HG03196 (cell line): ENCODE measurements around the gene UBE2H.
"Not testable (repeated sequence)": the region's sequence is repeated elsewhere in the genome, so short reads cannot be mapped to it uniquely, and the experiment has no call there.

Source experiments
- ATAC-seq: cut with Tn5 transposase; IDR thresholded peaks from one replicate; pipeline ENCODE4 v1.9.1; 2021; ENCODE audit not compliant: unreplicated experiment

The UBE2H gene

DNA sequence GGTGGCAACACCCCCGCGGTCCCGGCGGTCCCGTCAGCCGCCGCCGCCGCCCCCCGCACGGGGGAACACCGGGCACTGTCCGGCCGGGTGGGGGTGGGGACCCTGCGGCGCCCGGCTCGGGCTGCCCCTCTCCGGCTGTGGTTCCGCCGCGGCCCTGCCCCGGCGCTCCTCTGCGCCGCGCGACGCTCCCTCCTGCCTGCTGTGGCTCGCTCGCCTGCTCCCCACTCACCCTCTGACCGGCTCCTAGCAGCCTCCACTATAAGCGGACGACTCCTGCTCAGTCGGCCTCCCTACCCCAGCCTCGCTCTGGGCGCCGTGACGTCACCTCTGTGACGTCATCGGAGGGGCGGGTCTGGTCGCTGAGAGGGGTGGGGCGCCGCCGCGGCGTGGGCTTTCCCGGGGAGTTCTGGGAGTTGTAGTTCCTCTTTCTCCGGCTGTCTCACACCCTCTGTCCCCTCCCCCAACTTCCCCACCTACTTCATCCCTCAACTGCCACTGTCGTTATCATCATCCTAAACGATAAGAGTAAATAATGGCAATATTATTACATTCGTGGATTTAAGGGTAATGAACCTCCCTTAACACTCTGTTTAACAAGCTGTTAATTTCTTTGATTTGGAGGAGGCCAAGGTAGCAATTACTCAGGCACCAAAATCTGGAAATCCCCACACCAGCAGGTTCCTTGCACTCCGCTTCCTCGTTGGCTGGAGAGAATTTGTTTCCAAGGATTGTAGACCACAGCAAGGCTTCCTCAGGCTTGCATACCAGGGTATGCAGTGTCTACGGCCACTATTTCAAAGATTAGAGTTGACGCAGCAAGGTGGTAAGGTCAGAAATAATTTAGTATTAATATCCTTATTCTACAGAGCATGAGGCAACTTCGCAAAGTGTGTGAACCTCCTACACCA, at the start of gene UBE2H:
Gene UBE2H, minus strand, starts transcription at position 308 of the 908 bp plus-strand sequence. CDS start 405 bp downstream, outside the sequence.
- peak; percentile 48 for ATAC-seq

DNA sequence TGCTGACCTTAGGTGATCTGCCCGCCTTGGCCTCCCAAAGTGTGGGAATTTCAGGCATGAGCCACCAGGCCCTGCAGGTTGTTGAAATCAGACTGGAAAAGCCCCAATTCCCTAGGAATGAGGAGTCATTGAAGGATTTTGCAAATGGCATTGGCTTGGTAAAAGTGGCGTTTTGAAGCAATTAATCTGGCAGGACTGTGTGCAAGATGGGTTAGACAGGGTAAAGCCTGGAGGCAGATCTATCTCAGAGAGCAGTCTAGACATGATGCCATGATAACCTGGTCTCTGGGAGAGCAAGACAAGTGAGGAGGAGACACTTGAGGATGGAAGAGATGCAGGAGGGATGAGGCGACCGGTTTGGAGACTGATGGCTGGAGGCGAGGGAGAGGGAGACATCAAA, 45.7 kb upstream of the UBE2H start:
- no peak for ATAC-seq

DNA sequence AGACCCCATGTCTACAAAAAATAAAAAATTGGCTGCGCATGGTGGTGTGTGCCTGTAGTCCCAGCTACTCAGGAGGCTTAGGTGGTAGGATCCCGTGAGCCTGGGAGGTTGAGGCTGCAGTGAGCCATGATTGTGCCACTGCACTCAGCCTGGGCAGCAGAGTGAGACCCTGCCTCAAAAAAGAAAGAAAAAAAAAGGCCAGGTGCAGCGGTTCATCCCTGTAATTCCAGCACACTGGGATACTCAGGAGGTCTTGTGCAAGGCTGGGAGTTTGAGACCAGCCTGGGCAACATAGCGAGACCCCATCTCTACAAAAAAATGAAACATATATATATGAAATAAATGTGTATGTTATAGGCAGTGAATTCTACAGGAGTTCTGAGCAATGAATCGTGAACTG, 44.5 kb upstream of the UBE2H start:
- no peak for ATAC-seq

DNA sequence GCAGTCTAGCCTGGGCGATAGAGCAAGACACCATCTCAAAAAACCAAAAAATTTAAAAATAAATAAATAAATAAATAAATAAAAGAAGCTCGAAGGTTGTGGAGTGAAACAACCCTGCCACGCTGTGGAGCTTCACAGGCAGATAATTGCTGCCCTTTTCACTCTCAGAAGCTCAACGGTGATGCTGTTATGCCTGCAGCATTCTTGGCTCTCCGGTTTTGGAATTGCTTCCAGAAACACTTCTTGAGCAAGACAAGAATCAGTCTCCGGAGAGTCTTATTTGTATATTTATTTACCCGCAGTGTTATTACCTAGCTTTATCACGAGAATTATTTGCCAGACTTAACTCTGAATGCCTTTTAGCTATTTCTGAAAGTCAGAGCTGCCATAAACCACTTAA, 40.5 kb upstream of the UBE2H start:
- no peak for ATAC-seq

DNA sequence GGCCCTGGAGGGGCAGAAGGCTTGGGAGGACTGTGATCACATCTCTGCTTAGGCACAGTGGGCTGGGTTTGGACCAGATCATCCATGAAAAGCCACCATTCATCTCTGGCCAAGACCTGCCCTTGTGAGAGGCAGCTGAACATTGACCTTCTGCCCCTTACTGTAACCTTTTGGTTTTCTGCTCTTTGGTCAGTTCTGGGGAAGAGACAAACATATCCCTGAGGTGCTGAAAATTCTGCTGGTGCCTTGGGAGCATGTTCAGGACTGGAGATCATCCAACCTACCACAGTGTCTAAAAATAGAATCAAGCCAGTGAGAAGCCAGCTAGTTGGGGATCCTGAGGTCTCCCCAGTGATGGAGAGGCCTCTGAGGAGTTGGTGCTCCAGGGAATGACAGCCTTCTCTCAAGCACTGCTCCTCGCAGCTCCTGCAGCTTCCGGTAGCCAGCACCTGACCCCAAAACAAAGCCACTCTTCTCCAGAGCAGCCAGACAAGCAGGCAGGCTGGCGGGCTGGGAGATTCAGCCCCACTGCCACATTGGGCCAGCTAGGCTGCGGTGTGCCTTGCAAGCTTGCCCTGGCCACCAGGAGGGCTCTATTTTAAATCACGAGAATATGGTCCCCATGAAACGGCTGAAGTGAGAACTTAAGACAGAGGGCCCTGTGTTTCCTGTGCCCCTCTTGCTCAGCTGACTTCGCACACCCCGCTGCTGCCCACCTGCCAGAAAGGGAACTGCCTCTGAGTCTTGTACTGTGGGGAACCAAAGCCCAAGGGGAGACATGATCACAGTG, 37.8 kb upstream of the UBE2H start:
- ATAC-seq = no peak

DNA sequence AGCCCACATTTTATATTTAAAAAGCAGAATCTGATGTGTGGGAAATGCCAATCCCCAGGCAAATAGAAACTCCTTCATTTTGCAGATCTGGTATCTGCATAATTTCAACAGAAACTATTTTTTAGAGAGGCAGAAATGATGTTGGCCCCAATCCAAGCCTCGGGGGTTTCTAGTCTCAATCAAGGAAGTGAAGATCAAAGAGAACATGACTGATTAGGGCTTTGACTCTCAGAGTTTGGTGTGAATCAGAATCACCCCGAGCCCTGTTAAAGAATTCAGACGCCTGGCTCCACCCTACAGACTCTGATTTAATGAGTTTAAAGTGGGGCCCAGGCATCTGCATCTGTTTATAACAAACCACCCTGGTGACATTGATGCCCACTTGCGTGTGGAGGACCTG, 36.7 kb upstream of the UBE2H start:
- no peak for ATAC-seq

DNA sequence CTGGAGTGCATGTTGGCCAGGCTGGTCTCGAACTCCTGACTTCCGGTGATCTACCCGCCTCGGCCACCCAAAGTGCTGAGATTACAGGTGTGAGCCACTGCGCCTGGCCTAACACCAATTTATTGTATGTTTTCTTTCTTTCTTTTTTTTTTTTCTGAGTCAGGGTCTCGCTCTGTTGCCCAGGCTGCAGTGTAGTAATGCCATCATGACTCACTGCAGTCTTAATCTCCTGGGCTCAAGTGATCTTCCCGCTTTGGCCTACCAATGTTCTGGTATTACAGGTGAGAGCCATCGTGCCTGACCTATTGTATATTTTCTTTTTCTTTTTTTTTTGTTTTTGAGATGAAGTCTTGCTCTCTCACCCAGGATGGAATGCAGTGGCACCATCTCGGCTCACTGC, 33.8 kb upstream of the UBE2H start:
- no peak for ATAC-seq

DNA sequence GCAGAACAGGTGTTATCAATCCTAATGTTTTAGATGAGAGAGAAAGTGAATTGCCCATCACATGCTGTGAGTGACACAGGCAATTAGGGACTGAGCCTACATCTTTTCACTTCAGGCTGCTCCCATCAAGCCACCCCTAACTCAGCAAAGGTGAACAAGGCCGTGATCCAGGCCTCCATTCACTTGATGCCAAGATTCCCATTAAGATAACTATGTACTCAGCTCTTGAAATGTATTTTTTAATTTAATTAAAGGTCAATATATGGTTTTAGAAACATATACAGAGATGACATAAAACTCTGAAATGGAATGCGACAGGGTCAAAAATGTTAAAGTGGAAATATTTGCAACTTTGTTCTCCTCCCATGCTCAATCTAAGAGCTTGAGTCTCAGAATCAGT, 27.9 kb upstream of the UBE2H start:
- no peak for ATAC-seq

DNA sequence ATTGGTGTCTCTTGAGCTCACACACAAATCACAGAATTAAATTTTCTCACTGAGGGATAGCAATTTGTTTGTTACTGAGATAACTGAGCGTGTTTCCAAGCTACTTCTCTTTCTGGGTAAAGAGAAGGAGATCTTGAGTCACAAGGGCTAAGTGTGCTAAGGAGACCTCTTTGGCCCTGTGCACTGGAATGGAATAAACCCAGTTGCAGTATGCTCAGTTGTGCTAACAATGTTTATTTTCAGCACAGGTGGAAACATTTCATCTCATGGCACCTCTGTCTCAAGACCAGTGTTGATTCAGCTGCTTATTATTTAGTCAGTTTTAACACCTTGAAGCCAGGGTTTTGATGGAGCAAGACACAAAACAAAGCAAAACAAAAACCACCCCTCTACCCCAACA, 22.5 kb upstream of the UBE2H start:
- ATAC-seq = no peak

DNA sequence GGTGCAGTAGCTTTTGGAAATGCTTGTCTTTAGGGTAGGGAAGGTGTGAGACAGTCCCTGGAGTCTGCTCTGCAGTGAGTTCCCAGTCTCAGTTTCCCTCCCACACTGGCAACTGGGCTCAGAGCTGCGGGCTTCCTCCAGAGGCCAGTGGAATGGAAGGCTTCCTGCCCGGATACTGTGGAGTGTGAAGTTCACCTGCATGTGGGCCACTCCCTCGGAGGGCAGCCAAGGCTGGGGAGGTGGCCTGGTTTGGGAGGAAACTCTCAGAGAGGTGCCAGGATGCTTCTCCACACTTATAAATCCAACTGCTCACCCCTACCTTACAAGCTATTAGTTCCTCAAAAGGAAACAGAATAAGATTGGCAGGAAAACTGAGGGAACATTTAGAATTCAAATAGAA, 18.1 kb upstream of the UBE2H start:
- no peak for ATAC-seq

DNA sequence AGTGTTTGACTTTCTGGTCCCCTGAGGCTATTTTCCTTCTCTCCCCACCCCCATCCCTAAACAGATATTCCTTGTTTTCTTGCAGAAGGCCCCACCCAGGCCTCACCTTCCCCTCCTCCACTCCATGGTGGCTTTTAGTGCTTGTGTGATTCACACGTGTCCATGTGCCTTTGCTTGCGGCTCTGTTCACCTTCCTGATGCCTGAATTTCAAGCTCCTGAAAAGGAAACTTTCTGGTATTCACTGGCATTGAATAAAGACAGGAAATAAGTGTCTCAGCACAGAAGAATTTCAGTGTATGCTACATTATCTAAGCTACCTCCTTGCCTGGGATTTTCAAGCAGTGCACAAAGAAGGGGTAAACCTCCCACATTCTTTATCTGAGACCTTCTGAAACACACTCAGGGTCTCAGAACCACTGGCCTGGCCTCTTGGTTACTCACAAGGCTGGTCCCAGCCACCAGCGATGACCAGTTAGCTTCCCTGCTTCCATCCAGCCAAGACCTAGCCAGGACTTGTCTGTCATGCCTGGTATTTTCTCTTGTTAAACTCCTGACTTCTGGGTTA, 17.2 kb upstream of the UBE2H start:
- no peak for ATAC-seq

DNA sequence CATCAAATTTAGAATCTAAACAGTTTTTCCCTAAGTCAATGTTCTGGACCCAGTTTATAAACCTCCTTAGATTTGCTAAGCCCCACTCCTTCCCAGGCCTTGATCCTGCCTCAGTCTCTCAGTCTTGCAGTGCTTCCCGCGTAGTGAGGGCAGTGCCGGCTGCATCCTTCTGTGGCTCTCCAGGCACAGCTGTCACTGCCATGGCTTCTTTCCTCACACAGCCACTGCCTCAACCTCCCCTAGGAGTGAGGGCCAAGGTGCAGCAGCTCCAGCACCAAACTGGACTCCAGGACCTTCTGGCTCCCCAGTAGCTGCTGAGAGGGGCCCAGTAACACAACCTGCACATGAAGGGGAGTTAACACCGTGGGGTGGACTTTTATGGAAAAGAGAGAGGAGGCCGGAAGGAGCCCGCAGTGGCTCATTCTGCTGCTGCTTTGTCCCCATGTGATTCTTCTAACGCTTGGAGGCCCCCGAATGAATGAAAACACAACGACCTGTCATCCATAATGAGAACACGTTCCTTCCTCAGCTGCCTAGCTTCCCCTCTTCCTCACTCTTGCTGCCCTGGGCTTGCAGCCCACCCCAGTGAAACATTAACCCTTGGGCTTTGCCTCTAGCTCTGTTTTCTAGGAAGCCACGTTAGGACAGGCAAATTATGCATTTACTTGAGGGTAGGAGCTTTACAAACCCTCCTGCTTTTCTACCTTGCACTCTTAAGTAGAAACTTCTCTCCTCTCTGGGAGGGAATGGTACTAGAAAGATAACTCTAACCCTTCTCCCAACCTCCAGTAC, 16.0 kb upstream of the UBE2H start:
- ATAC-seq = no peak

DNA sequence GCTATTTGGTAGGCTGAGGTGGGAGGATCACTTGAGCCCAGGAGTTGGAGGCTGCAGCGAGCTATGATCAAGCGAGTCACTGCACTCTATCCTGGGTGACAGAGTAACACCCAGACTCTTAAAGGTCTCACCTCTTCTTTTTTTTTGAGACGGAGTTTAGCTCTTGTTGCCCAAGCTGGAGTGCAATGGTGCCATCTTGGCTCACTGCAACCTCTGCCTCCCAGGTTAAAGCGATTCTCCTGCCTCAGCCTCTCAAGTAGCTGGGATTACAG, 7.4 kb upstream of the UBE2H start:
- not testable (repeated sequence) for ATAC-seq

DNA sequence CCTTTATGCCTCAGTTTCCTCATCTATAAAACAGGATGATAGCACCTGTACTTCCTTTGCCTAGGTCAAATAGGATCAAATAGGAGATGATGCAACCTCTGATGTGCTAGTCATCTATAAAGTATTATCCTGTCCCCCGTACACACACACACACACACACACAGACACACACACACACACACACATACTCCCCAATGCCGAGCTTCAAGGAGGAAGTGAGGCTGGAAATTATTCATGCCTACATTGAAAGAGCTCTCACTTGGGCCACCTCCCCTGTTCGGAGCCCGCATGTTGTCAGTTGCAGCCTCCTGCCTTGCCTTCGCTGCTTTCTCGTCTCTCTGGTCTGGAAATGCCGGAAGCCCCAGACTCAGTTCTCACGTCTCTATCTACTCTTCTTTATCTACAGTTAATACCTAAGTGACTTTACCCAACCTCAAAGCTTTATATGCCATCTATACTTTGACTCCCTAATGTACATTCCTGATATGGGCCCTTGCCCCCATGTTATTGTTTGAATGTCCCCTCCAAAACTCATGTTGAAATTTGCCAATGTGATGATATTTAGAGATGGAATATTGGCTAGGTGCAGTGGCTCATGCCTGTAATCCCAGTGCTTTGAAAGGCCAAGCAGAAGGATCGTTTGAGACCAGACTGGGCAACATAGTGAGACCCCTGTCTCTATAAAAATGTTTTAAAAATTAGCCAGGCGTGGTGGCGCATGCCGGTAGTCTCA, 6.9 kb upstream of the UBE2H start:
- ATAC-seq = no peak

DNA sequence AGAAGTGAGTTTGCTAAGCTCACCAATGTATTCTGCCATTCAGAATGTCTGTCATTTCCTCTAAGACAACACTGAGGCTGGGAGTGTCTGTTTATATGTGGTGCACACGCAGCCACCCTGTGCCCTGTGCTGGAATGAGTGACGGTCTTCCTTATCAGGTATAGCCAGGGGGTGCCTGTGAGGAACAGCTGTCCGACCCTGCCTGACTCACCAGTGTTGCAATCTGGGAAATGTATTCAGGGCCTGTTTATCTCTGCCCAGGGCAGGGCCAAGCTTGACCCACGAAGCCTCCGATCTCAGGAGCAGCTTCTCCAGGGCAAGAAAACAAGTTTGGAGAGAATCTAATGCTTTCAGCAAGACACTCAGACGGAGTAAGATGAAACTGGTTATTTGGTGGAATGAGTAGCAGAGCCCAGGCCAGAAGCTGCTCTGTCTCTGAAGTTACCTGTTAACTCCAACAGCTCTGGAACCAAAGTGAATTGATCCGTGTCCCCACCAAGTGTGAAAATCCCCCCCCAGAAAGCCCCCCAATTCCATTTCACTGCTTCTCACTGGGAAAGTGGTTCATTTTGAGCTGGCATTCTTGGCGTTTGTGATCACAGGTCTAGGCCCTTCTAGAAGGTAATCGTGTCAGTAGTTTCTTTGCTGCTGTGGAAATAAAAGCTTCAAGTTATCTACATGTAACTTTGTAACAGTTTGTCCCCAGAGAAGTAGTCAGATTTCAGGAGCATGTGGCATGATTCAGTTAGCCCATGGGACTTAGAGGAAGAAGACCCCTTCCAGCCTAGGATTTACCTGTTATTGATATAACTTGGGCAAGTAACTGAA, 6.1 kb upstream of the UBE2H start:
- no peak for ATAC-seq

DNA sequence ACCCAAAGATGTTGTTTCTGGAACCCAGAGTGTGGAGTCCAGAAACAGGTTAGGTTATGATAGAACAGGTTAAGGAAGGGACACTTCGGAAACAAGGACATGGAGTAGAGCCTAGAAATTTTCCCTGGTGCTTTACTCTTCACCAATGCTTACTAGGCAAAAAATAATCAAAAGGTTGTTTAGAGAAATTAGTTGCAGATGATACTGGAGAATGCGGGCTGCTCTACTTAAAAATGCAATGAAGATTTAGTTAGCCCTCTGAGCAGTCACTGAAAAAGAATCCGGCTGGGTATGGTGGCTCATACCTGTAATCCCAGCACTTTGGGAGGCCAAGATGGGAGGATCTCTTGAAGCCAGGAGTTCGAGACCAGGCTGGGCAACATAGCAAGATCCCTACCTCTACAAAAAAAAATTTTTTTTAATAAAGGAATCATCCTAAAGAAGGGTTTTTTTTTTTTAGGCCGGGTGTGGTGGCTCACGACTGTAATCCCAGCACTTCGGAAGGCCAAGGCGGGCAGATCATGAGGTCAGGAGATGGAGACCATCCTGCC, 3.3 kb upstream of the UBE2H start:
- no peak for ATAC-seq

DNA sequence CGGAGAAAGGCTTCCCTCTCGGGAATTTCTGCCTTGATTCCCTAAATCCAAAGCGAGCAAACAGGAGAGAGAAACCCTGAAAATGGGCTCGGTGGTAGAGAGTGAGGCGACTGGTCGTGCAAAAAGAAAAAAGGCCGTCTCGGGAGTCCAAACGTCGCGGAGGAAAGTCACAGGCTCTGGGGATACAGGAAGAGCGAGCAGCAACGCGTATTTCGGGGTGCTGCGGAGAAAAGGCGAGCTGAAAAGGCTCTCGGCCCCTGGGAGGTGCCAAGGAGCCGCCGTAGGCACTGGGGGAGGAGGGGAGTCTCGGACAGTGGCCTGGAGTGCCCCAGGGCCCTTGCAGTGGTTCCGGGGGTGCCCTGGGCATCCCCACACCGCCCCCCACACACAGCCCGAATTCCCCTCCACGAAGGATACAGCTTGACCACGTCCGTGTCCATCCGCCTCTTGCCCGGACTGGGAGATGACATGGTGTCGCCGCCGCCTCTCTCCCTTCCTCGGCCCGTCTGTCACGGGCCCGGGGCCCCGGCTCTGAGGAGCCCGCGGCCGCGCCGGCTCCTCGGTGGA, 591 bp downstream of the UBE2H start:
- peak; percentile 21 for ATAC-seq

DNA sequence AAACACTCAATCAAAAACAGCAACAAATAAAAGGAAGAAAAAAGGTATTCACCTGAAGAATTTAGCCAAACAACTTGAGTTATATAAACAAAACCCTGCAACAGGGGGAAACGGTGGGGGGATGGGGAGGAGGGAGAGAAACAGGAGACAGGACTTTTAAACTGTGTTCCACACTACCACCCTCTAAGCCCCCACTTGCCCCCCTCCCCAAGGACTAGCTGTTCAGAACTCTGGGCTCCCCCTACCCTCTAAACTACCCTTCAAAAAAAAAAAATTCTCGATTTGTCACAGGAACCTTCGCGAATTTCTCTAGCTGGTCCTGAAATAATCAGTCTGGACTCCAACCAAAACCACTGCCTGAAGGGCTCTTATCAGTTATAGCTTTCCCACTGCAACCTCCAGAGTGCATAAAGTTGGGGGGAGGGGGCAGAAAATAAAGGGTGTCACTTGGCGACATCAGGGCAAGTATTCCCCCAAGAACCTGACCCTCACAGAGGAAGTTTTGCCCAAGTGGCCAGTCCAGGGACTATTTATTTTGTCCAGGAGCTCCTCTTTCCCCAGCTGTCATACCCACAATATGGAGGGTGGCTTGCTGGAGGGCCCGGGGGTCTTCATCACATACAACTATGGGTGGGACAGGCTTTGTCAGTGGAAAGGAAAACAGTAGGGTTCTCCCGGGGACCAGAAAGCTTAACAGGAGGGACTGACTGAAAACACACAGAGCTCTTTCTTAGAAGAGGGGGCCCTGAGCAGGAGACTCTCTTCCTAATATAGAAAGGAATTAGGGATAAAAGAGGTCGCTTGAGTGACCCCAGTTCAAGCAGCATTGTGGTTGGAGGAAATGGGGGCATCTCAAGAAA, 1.3 kb downstream of the UBE2H start:
- no peak for ATAC-seq
